Left cardiac atrium (tissue), 4 donors: ENCODE data around the gene CACNA1H. TPM values are rescaled to one million over a fixed set of nuclear protein-coding genes. Genes with fewer than 3 reads are reported as not detected.
"Not testable (repeated sequence)": the region's sequence is repeated elsewhere in the genome, so short reads cannot be mapped to it uniquely, and the experiment has no call there.

ENCODE experiments used
- ATAC-seq, 2 donors: fragments of 200-7000 bp; cut with Tn5 transposase; one replicate each; pipeline ENCODE4 v1.9.1; 2020; ENCODE audit warnings: mild to moderate bottlenecking in 2 of 2, moderate library complexity in 2 of 2
- DNase-seq: peaks from one replicate; pipeline ENCODE4 v3.0.0-alpha.2; 2020
- intact Hi-C, 2 donors: fragments of 100-400 bp; cut with DNase I; formaldehyde crosslinking; loops; one replicate each; pipeline versions ENCODE4 v1.14.1 to v1.15.1; 2022 to 2023
- total RNA-seq, 2 donors: library from RNA; stranded (reverse); fragmentation: NEBNext Ultra II Directional; extraction: Animal tissue kit (Norgen Biotek cat#: 25700); gene quantifications; one replicate each; pipeline ENCODE4 v1.2.1, GENCODE V29; 2021
- donor health status: DM: no; HTN: yes; CAD: no.
- donor health status: DM: no; HTN: yes; CAD: no; lungs with severe emphysema.
- donor health status: DM: yes; HTN: yes; CAD: no.
- donor health status: Dilated cardiomyopathy.

CACNA1H gene
- total RNA-seq, 2 donors from 2014 or later, result 6.0 to 7.1 TPM

DNA sequence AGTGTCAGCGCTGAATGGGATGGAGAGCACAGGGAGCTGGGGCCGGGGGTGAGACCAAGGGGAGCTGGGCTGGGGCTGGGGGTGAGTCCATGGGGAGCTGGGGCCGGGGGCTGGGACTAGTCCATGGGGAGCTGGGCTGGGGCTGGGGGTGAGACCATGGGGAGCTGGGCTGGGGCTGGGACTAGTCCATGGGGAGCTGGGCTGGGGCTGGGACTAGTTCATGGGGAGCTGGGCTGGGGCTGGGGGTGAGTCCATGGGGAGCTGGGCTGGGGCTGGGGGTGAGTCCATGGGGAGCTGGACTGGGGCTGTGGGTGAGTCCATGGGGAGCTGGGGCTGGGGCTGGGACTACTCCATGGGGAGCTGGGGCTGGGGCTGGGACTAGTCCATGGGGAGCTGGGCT, 101.9 kb downstream of the CACNA1H start:
- DNase-seq, result peak; percentile 4
- intact Hi-C loops, ATAC-seq: not testable (repeated sequence)

DNA sequence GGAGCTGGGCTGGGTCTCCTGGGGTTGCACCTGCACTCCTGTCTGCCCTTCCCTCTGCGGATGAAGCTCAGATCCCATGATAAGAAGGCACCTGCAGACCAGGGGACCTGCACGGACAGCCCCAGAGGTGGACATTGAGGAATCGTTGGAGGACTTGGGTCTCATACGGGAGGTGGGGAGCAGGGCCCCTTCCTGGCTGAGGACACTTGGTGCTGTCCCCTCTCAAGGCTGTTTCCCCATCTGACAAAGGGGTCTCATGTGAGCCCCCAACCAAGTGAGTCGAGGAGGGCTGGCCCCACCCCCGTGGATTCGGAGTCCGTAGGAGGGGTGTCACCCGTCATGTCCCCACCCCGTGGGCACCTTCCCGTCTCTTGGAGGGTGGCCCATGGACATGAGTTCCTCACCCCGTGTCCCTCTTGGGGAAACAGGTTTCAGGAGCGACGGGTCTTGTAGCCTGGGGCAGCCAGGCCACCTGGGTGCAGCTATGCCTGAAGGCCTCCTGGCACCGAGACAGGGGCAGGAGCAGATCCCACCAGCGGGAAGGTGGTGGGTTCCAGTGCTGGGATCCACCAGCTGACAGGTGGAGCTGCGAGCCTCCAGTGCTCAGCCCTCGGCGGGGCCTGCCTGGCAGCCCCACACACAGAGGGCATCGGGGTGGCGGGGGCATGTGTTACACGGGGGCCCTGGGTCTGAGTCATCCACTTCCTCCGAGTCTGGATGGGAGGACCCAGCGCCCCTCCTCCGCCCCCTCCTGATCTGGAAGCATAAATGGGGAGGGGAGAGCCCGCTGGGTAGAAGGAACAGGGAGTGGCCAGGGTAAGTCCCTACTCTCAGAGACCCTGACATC, 102.6 kb downstream of the CACNA1H start, which contains the start of gene TPSD1:
Gene TPSD1, plus strand, starts transcription at position 794 of the 847 bp plus-strand sequence. CDS start 212 bp downstream, outside the sequence.
- DNase-seq, intact Hi-C loops, ATAC-seq: not testable (repeated sequence)

DNA sequence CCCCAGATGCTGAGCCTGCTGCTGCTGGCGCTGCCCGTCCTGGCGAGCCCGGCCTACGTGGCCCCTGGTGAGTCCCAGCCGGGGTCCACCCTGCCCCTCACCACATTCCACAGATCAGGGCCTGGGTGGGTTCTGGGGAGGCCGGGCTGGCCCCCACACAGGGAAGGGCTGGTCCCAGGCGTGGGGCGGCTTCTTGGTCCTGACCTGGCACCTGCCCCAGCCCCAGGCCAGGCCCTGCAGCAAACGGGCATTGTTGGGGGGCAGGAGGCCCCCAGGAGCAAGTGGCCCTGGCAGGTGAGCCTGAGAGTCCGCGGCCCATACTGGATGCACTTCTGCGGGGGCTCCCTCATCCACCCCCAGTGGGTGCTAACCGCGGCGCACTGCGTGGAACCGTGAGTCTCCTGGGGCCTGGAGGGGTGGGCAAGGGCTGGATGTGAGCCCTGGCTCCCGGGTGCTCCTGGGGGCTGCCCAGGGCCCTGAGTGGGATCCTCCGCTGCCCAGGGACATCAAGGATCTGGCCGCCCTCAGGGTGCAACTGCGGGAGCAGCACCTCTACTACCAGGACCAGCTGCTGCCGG, 103.5 kb downstream of the CACNA1H start:
- ATAC-seq, intact Hi-C loops, DNase-seq: not testable (repeated sequence)

GRCh38 chr16:1256874-1257322, 104.0 kb downstream of the CACNA1H start:
- DNase-seq (no peak), ATAC-seq (no peak)
- intact Hi-C loops, result no loop called here

DNA sequence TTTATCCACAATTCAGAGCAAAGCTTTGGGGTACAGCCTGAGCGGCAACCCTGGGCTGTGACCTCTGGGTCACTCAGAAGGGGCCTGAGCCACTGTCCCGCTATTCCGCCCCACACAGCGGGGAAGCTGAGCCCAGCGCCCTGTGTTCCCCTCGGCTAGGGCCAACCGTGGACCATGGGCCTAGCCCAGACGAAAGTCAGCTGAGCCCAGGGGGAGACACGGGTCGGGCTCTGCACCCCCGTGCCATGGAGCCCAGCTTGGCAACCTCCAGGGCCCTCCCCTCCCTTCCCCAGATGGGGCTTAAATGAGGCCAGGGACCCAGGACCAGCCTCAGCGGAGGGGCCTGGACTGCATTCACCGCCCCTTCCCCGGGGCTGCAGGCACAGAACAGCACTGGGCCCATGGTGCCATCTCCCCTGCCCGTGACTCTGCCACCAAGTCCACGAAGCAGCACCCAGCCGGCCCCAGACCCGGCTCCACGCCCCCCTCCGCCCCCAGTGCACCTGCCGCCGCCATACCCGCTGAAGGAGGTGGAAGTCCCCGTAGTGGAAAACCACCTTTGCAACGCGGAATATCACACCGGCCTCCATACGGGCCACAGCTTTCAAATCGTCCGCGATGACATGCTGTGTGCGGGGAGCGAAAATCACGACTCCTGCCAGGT, 104.8 kb downstream of the CACNA1H start:
- ATAC-seq (no peak), DNase-seq (no peak)
- intact Hi-C loops, result no loop called here

DNA sequence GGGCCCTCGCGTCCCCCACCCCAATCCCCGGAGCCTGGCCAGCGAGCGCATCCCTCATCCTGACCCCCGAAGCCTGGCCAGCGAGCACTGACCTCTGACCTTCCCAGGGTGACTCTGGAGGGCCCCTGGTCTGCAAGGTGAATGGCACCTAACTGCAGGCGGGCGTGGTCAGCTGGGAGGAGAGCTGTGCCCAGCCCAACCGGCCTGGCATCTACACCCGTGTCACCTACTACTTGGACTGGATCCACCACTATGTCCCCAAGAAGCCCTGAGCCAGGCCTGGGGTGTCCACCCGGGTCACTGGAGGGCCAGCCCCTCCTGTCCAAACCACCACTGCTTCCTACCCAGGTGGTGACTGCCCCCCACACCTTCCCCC, 105.3 kb downstream of the CACNA1H start:
- DNase-seq (no peak), ATAC-seq (no peak)
- intact Hi-C loops, result no loop called here

- no peak for ATAC-seq
- DNase-seq, result no peak
- intact Hi-C loops, result no loop called here
Measured at GRCh38 chr16:1258906-1259759, 106.2 kb downstream of the CACNA1H start.

GRCh38 chr16:1259760-1260068, 106.8 kb downstream of the CACNA1H start:
- intact Hi-C loops, result no loop called here
- DNase-seq (no peak), ATAC-seq (no peak)

- ATAC-seq, result no peak
- intact Hi-C loops, result no loop called here
- no peak for DNase-seq
Measured at GRCh38 chr16:1260101-1260680, 107.3 kb downstream of the CACNA1H start.

DNA sequence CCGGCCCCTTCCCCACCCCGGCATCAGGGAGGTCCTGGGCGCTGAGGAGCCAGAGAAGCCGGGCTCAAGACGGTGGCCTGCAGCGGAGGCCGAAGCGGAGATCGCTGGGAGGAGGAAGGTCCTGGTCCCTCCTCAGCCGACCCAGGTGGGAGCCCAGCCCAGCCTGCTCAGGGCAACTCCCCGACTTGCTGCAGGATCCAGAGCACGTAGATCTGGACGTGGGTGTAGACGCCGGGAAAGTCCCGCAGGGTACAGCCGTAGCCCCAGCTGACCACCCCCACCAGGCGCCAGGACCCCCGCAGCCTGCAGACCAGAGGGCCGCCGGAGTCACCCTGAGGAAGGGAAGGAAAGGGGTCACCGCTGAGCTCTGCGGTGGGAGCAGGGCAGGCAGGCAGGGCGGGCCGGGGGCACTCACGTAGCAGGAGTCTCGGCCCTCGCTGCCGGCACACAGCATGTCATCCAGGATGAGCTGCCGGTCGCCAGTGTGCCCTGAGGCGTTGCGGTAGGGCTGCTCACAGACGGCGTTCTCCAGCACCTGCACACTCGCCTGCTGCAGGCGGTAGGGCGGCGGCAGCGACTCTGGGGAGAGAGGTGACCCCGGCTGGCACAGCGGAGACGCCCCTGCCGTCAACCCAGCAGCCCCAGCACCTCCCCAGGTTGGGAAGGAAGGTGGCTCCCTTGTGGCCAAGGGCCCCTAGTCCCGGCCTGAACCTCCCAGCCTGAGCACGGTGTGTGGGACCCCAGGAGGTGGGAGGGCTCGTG, 108.4 kb downstream of the CACNA1H start:
- DNase-seq (no peak), ATAC-seq (no peak)
- intact Hi-C loops, result no loop called here

DNA sequence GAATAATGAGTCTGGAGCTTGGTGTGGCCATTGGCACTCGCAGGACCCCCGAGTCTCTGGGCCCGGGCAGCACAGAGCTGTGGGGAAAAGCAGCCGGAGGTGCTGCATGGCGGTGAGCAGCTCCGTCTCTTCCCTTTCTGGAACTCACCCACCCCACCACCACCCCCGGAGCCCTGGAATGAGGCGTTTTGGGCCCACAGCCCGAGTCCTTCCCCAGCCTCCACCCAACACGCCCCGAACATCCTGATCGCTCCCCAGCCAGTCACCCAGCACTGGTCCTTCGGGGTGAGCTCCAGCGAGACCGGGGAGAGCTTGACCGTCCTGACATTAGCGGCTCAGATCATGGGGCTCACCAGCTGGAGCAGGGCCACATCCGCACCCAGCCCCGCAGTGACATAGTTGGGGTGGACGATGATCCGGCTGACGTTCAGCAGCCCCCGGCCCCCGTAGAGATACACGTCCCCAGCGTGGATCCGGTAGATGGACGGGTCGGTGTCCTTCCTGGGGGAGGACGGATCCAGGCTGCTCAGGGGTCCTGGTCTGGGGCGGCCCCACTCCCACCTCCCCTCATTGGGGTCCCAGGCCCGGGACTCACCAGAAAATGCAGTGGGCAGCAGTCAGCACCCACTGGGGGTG, 109.4 kb downstream of the CACNA1H start:
- DNase-seq, result no peak
- ATAC-seq, result no peak
- intact Hi-C loops, result no loop called here

DNA sequence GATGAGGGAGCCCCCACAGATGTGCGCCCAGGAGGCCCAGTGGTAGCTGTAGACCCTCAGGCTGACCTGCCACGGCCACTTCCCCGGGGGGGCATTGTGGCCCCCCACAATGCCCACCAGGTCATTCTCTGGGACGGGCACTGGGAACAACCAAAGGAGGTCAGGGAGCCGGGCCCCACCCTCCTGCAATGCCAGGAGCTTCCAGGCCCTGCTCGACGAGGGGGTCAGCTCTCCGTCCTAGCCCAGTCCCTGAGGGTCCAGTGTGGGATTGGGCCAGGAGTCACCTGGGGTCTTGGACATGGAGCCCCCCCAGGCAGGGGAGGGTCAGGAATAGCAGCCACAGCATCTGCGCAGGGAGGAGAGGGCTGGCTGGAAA, 109.9 kb downstream of the CACNA1H start:
- no peak for DNase-seq
- intact Hi-C loops, result no loop called here
- ATAC-seq, result no peak

DNA sequence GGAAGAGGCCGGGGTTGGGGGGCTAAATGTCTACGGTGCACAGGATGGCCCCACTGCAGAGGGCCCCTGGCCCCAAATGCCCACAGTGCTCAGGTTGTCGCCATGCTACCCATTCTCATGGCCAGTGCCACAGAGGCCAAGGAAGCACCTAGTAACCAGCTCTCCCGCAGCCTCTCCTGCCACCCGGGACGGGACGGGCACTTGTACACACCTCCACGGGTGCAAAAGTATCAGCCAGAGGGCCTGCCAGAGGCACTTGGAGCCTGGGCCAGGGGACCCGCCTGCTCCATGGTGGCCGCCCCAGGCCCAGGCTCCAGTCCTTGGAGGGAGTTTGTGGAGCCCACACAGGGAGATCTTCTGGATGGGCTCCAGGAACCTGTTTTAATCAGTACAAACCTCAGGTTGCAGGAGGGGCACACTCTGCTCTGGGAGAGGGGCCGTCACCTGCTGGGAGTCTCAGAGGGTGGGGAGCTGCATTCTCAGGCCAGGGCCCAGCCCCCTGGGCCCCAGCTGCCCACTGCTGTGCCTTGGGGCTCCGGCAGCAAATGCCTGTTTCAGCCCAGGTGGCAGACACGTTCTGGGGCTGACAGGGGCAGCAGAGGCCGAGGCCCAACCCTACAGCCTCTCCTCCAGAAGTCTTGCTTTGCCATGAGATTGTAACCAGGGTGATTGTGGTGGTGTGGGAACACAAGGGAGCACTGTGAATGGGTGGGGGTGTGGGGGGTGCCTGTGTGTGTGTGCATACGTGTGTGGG, 110.9 kb downstream of the CACNA1H start:
- intact Hi-C loops, result no loop called here
- no peak for DNase-seq
- no peak for ATAC-seq

DNA sequence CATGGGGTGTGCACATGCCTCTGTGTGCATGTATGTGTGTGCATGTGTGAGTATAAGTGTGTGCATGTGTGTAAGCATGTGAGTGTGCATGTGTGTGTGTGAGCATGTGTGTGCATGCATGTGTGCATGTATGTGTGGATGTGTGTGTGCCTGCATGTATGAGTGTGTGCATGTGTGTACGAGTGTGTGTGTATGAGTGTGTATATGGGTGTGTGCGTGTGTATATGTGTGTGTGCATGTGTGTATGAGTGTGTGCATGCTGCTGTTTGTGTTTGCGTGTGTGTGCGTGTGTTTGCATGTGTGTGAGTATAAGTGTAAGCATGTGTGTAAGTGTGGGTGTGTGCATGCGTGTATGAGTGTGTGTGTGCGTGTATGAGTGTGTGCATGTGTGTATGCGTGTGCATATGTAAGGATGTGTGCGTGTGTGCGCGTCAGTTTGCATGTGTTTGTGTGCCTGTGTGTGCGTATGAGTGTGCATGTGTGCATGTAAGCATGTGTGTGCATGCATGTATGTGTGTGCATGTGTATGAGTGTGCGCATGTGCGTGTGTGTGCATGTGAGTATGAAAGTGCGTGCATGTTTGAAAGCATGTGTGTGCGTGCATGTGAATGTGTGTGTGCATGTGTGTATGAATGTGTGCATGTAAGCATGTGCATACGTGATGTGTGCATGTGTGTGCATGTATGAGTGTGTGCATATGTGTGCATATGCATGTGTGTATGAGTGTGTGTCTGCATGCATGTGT, 111.6 kb downstream of the CACNA1H start:
- no peak for DNase-seq
- ATAC-seq, result no peak
- intact Hi-C loops, result no loop called here

- intact Hi-C loops, result no loop called here
- ATAC-seq (no peak), DNase-seq (no peak)
Measured at GRCh38 chr16:1265090-1265630, 112.3 kb downstream of the CACNA1H start.

- intact Hi-C loops, result no loop called here
- no peak for ATAC-seq
- no peak for DNase-seq
Measured at GRCh38 chr16:1265826-1266225, 112.9 kb downstream of the CACNA1H start.
